ENCODE results near the gene COL13A1. TPM values are rescaled to one million over a fixed set of nuclear protein-coding genes. Genes with fewer than 3 reads are reported as not detected.

COL13A1 gene
- total RNA-seq, 1 experiment from 2014 or later, result 3.6 TPM

DNA sequence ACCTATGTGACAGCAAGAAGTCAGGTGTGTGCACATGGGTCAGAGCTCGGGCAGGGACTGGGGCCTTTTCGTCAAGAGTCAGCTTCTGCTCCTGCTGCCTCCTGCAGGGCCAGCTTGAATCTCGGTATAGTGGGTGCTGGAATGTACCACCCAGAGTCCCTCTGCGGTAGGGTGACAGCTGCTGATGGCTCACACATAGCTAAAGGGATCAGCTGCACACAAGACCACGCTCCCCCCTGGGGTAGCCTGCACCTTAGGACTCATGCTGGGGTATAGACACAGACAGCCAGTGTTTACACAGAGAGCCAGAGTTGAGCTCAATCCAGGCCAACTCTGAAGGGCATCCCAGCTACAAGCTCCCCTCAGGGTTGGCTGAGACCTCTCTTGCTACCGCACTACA, 14.0 kb upstream of the COL13A1 start:
- Histone ChIP-seq H3K9ac (ENCODE audit: extremely low read depth, insufficient read length, low read length) (no peak overlapping the region), H3K14ac (ENCODE audit: insufficient read depth, low read length) (no peak overlapping the region), H2BK5ac (ENCODE audit: insufficient read length, low read length) (no peak overlapping the region), H2BK15ac (ENCODE audit: low read depth, low read length) (no peak overlapping the region), H3K56ac (ENCODE audit: insufficient read length, low read depth, low read length) (no peak overlapping the region), H4K5ac (ENCODE audit: insufficient read length, low read depth, low read length) (no peak overlapping the region), H3K79me2 (ENCODE audit: insufficient read depth, low read length) (no peaks in the 10 kb centered on the region), H3K18ac (ENCODE audit: insufficient read length, low read depth, low read length) (no peak overlapping the region), H3K9me3 (ENCODE audit: control insufficient read depth, low read depth, low read length) (no peaks in the 10 kb centered on the region), H3K79me1 (ENCODE audit: insufficient read depth, low read depth, low read length, poor library complexity, severe bottlenecking) (no peaks in the 10 kb centered on the region), H3K4ac (ENCODE audit: low read depth, low read length) (no peak overlapping the region), H2BK12ac (ENCODE audit: insufficient read length, low read depth, low read length) (no peak overlapping the region), H2AFZ (ENCODE audit: low read length) (no peak overlapping the region), H2BK120ac (ENCODE audit: low read depth, low read length, poor library complexity, severe bottlenecking) (no peak overlapping the region), H3T11ph (ENCODE audit: low read length) (no peak overlapping the region), H3K27me3 (ENCODE audit: insufficient read depth, low read length) (no peaks in the 10 kb centered on the region), H2BK20ac (ENCODE audit: low read depth, low read length, poor library complexity, severe bottlenecking) (no peak overlapping the region), H3K23me2 (ENCODE audit: insufficient read length, low read depth, low read length, poor library complexity, severe bottlenecking) (no peaks in the 10 kb centered on the region), H3K4me2 (ENCODE audit: insufficient read depth, insufficient read length, low read length) (no peak overlapping the region), H4K8ac (replicated peaks; ENCODE audit: insufficient read length, low read depth, low read length) (no peak overlapping the region), H2AK5ac (ENCODE audit: insufficient read length, low read length) (no peak overlapping the region), H3K27ac (ENCODE audit: insufficient read length, low read depth, low read length) (no peak overlapping the region), H3K4me1 (ENCODE audit: insufficient read depth, low read length) (no peaks in the 10 kb centered on the region), H4K20me1 (ENCODE audit: control insufficient read depth, insufficient read depth, insufficient read length) (no peaks in the 10 kb centered on the region), H3K23ac (ENCODE audit: insufficient read length, low read depth, low read length) (no peak overlapping the region), H4K91ac (ENCODE audit: insufficient read length, low read depth, low read length) (no peak overlapping the region)
- H3K27ac Mint-ChIP-seq, result no peak overlapping the region
- DNase-seq, result no peak
- TF ChIP-seq, protein P1, sequence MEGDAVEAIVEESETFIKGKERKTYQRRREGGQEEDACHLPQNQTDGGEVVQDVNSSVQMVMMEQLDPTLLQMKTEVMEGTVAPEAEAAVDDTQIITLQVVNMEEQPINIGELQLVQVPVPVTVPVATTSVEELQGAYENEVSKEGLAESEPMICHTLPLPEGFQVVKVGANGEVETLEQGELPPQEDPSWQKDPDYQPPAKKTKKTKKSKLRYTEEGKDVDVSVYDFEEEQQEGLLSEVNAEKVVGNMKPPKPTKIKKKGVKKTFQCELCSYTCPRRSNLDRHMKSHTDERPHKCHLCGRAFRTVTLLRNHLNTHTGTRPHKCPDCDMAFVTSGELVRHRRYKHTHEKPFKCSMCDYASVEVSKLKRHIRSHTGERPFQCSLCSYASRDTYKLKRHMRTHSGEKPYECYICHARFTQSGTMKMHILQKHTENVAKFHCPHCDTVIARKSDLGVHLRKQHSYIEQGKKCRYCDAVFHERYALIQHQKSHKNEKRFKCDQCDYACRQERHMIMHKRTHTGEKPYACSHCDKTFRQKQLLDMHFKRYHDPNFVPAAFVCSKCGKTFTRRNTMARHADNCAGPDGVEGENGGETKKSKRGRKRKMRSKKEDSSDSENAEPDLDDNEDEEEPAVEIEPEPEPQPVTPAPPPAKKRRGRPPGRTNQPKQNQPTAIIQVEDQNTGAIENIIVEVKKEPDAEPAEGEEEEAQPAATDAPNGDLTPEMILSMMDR (conservative IDR thresholded peaks at IDR 0.05), result no peak
- H3K4me1 Mint-ChIP-seq, result peaks cover 0 to 14% of the 10 kb centered on the region in 2 experiments; a peak in 2 of 4 replicates
- H3K9me3 Mint-ChIP-seq, result no peaks in the 10 kb centered on the region
- WGBS (ENCODE audit: extremely low coverage, insufficient read length, low lambda C conversion rate), result no CpG with 5 or more reads among the region's 6 CpGs
- no peak overlapping the region for H3K4me3 Mint-ChIP-seq
- peaks cover 13% of the 10 kb centered on the region for H3K27me3 Mint-ChIP-seq (ENCODE audit: low read depth)
- H3K36me3 Mint-ChIP-seq (ENCODE audit: insufficient read depth in 1 of 3, low read depth in 3 of 3), result no peaks in the 10 kb centered on the region

All from H9 (cell line).